Keratinocyte (primary cell): ENCODE results near the gene SH2D2A. TPM values are rescaled to one million over a fixed set of nuclear protein-coding genes. Genes with fewer than 3 reads are reported as not detected.

ENCODE experiments used
- DNase-seq: peaks from one replicate; pipeline ENCODE4 v3.0.0-alpha.2; 2011; ENCODE audit warnings: low read depth, missing footprints, low spot score
- FAIRE-seq: peaks from 2 replicates; lab custom pipeline; 2011; peaks lifted over from hg19 to GRCh38; lab: Jason Lieb, UNC
- H2AFZ ChIP-seq: 2 replicates; pipeline ENCODE4 v1.6.0; 2012; ENCODE audit warnings: low read length, control low read depth, inconsistent platforms; ENCODE audit not compliant: control insufficient read depth
- H3K27ac ChIP-seq: 2 replicates; pipeline ENCODE4 v1.5.1; 2011; ENCODE audit warnings: low read length; ENCODE audit not compliant: control insufficient read depth, insufficient read depth
- H3K27me3 ChIP-seq: 3 replicates; pipeline ENCODE4 v1.6.0; 2011; ENCODE audit warnings: low read length; ENCODE audit not compliant: control insufficient read depth, insufficient read depth; ENCODE audit errors: extremely low read depth
- H3K36me3 ChIP-seq, 2 experiments: 2 replicates in 1 of 2; 3 replicates in 1 of 2; pipeline ENCODE4 v1.5.1; 2011; ENCODE audit warnings: low read length in 2 of 2, mild to moderate bottlenecking in 1 of 2; ENCODE audit not compliant: control insufficient read depth in 2 of 2, insufficient read depth in 2 of 2; ENCODE audit errors: extremely low read depth in 1 of 2
- H3K4me1 ChIP-seq: 3 replicates; pipeline ENCODE4 v1.5.1; 2011; ENCODE audit warnings: low read length; ENCODE audit not compliant: control insufficient read depth, insufficient read depth; ENCODE audit errors: extremely low read depth
- H3K4me2 ChIP-seq: 3 replicates; pipeline ENCODE4 v1.6.0; 2011; ENCODE audit warnings: low read depth, low read length; ENCODE audit not compliant: control insufficient read depth, insufficient read depth; ENCODE audit errors: extremely low read depth
- H3K4me3 ChIP-seq, 3 experiments: fragments of 200-600 bp in 1 of 3; sonication (generic) in 1 of 3; 2 replicates in 2 of 3; 3 replicates in 1 of 3; pipeline ENCODE4 v1.5.1; 2011 to 2016; ENCODE audit warnings: low read length in 3 of 3, mild to moderate bottlenecking in 3 of 3, control low read depth in 2 of 3, inconsistent platforms in 1 of 3, low read depth in 1 of 3, mixed read lengths in 1 of 3, mixed run types in 1 of 3, moderate library complexity in 1 of 3; ENCODE audit not compliant: control insufficient read depth in 2 of 3, insufficient read depth in 2 of 3; ENCODE audit errors: extremely low read depth in 1 of 3
- H3K79me2 ChIP-seq: 2 replicates; pipeline ENCODE4 v1.6.0; 2012; ENCODE audit warnings: low read length; ENCODE audit not compliant: control insufficient read depth, insufficient read depth
- H3K9ac ChIP-seq: 3 replicates; pipeline ENCODE4 v1.6.0; 2011; ENCODE audit warnings: low read length; ENCODE audit not compliant: control insufficient read depth, insufficient read depth; ENCODE audit errors: extremely low read depth
- H3K9me1 ChIP-seq: 3 replicates; pipeline ENCODE4 v1.6.0; 2011; ENCODE audit warnings: low read length; ENCODE audit not compliant: control insufficient read depth, insufficient read depth; ENCODE audit errors: extremely low read depth
- H3K9me3 ChIP-seq: 2 replicates; pipeline ENCODE4 v1.5.1; 2012; ENCODE audit warnings: low read depth, low read length; ENCODE audit not compliant: control insufficient read depth
- H4K20me1 ChIP-seq: 3 replicates; pipeline ENCODE4 v1.6.0; 2011; ENCODE audit warnings: low read length; ENCODE audit not compliant: control insufficient read depth, insufficient read depth; ENCODE audit errors: extremely low read depth
- CTCF ChIP-seq, 3 experiments: IDR thresholded peaks in 1 of 3; conservative IDR thresholded peaks in 1 of 3; optimal IDR thresholded peaks in 1 of 3; 2 replicates in 2 of 3; 3 replicates in 1 of 3; pipeline versions ENCODE3 to v1.5.1; 2011; ENCODE audit warnings: low read length in 3 of 3, mild to moderate bottlenecking in 3 of 3, moderate library complexity in 2 of 3, control low read depth in 1 of 3, inconsistent platforms in 1 of 3; ENCODE audit not compliant: insufficient read depth in 2 of 3; ENCODE audit errors: extremely low read depth in 1 of 3
- EZH2 ChIP-seq: IDR thresholded peaks from one replicate; pipeline ENCODE4 v1.6.1; 2012; ENCODE audit warnings: inconsistent platforms, mild to moderate bottlenecking, low read length, moderate library complexity
- dilution Hi-C: fragments of 300-500 bp; cut with MboI; formaldehyde crosslinking; loops from one replicate; pipeline ENCODE4 v1.7.0; 2020; ENCODE audit warnings: low sequenced_read_pairs; ENCODE audit not compliant: extremely low pct_ligation_motif_present
- polyA plus RNA-seq, 5 experiments: library from polyadenylated mRNA; depleted of rRNA in 3 of 5; stranded (reverse) in 3 of 5; stranded (forward) in 1 of 5; unstranded in 1 of 5; fragments of >200 nt; gene quantifications; 1 replicate in 1 of 5; 2 replicates in 3 of 5; 3 replicates in 1 of 5; pipeline versions ENCODE4 v1.2.1 to v1.2.3, GENCODE V29; 2011 to 2012; ENCODE audit warnings: missing spikeins in 2 of 5, low read depth in 1 of 5, low replicate concordance in 1 of 5

Gene SH2D2A
- polyA plus RNA-seq, 1 donor (not counting 4 experiments of a cell fraction or from before 2014, with no cell fraction given): 2.5 TPM

- FAIRE-seq (no peak), DNase-seq (no peak)
- dilution Hi-C loops: no loop called here
- no peak overlapping the region for H2AFZ ChIP-seq
- no peak overlapping the region for H3K4me3 ChIP-seq
- H3K9me3 ChIP-seq: no peaks in the 10 kb centered on the region
- no peak overlapping the region for H3K9ac ChIP-seq
- H4K20me1 ChIP-seq: peaks cover 4% of the 10 kb centered on the region
- no peaks in the 10 kb centered on the region for H3K36me3 ChIP-seq
- H3K27me3 ChIP-seq: peaks cover 79% of the 10 kb centered on the region
- H3K79me2 ChIP-seq: no peaks in the 10 kb centered on the region
- TF ChIP-seq EZH2 (no peak), CTCF (optimal IDR thresholded peaks at IDR 0.05 in 1 of 3, IDR thresholded peaks at IDR 0.05 in 1 of 3, conservative IDR thresholded peaks at IDR 0.05 in 1 of 3; ENCODE audit: extremely low read depth in 1 of 3, insufficient read depth in 2 of 3, low read length in 3 of 3) (no peak)
- H3K4me2 ChIP-seq: no peak overlapping the region
- no peaks in the 10 kb centered on the region for H3K9me1 ChIP-seq
- H3K27ac ChIP-seq: no peak overlapping the region
- peaks cover 7% of the 10 kb centered on the region for H3K4me1 ChIP-seq
Measured at GRCh38 chr1:156857532-156857931, 40.9 kb upstream of the SH2D2A start.

GRCh38 chr1:156856282-156856785, 39.7 kb upstream of the SH2D2A start:
- no peaks in the 10 kb centered on the region for H3K9me1 ChIP-seq
- no peak for FAIRE-seq
- dilution Hi-C loops: no loop called here
- no peak overlapping the region for H3K4me3 ChIP-seq
- H3K79me2 ChIP-seq: no peaks in the 10 kb centered on the region
- H3K36me3 ChIP-seq: no peaks in the 10 kb centered on the region
- H3K4me2 ChIP-seq: no peak overlapping the region
- no peak overlapping the region for H3K9ac ChIP-seq
- no peaks in the 10 kb centered on the region for H4K20me1 ChIP-seq
- H3K27me3 ChIP-seq: peaks cover 77% of the 10 kb centered on the region
- H3K4me1 ChIP-seq: peaks cover 7% of the 10 kb centered on the region
- no peak overlapping the region for H3K27ac ChIP-seq
- no peak overlapping the region for H2AFZ ChIP-seq
- TF ChIP-seq CTCF (optimal IDR thresholded peaks at IDR 0.05 in 1 of 3, IDR thresholded peaks at IDR 0.05 in 1 of 3, conservative IDR thresholded peaks at IDR 0.05 in 1 of 3; ENCODE audit: extremely low read depth in 1 of 3, insufficient read depth in 2 of 3, low read length in 3 of 3): no peak
- no peak for TF ChIP-seq EZH2
- no peak for DNase-seq
- no peaks in the 10 kb centered on the region for H3K9me3 ChIP-seq
